ENCODE measurements around the gene SLFN13. TPM values are rescaled to one million over a fixed set of nuclear protein-coding genes. Genes with fewer than 3 reads are reported as not detected.

SLFN13 gene, protein sequence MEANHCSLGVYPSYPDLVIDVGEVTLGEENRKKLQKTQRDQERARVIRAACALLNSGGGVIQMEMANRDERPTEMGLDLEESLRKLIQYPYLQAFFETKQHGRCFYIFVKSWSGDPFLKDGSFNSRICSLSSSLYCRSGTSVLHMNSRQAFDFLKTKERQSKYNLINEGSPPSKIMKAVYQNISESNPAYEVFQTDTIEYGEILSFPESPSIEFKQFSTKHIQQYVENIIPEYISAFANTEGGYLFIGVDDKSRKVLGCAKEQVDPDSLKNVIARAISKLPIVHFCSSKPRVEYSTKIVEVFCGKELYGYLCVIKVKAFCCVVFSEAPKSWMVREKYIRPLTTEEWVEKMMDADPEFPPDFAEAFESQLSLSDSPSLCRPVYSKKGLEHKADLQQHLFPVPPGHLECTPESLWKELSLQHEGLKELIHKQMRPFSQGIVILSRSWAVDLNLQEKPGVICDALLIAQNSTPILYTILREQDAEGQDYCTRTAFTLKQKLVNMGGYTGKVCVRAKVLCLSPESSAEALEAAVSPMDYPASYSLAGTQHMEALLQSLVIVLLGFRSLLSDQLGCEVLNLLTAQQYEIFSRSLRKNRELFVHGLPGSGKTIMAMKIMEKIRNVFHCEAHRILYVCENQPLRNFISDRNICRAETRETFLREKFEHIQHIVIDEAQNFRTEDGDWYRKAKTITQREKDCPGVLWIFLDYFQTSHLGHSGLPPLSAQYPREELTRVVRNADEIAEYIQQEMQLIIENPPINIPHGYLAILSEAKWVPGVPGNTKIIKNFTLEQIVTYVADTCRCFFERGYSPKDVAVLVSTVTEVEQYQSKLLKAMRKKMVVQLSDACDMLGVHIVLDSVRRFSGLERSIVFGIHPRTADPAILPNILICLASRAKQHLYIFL
- 2.6 to 4.4 TPM (median 3.7 TPM) in 5 replicates for total RNA-seq (2022; extraction: Qiagen RNA extraction; ENCODE audit: low read depth)

DNA sequence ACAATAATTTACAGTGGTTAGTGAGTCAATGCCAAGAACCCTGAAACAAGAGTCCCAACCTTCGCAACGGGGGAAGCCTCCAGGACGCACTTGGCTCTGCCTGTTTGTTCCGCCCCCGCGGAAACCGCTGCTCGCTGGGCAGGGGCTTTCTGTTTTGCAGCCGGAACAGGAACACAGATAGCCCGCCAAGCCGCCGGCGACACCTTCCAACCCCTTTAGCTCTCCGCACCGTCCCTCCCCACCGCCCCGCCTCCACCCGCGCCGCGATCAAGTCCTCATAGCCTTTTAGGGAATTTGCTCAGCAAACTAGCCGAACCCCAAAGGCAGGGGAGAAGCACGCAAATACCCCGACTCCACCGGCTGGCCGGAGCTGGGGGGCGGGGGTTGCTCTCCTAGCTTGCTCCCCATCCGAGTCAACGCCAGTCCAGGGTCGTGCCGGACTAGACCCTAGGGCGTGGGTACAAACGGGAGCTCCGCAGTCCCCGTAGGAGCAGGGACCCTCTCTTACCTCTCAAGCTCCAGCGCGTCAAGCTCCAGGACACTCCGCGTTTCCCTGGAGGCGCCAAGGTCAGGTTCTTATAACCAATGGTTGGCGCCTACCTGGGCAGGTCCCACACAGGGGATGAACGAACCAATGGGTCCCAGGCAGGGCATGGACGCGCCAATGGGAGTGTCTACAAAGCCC lies at the start of gene SLFN13:
Gene SLFN13 (minus strand): TSS at position 553 of the 685 bp plus-strand sequence. CDS start 3,086 bp downstream, outside the sequence.

DNA sequence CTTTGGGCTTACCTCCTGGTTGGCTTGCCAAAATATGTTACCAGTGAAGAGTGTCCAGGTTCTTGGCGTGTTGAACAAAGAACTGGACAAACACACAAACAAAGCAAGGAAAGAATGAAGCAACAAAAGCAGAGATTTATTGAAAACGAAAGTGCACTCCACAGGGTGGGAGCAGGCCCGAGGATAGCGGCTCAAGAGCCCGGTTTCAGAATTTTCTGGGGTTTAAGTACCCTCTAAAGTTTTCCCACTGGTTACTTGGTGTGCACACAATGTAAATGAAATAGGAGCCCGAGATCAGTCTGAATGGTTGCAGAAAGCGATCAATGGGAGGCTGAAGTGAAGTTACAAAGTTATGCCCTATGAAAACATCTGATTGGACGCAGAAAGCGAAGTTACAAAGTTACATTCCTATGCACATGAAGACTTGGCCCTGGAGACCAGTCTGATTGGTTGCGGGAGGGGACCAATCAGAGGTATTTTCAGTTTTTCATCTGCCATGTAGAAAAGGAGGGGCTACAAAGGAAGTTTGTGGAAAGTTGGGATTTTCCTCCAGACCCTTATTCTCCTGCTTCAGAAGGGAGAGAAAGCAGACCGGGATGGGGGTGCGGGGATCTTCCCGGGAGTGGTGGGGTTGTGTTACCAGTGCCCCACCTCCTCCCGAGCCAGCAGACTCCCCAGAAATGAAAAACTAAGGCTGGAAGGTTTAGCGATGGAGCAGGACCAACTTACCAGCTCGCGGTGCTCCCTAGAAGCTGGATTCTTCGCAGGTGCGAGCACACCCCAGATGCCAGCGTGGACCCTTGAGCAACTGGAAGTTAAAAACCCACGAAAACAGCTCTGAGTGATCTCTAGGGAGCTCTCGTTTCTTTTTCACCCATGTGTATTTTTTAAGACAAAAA lies 16.1 kb downstream of the SLFN13 start, which contains the start of gene SLFN12:
Gene SLFN12 (minus strand): TSS at position 325 of the 899 bp plus-strand sequence. CDS start 9,472 bp downstream, outside the sequence.

Other genes starting within 250 kb of the SLFN13 start
- gene SLFN5, start 205.7 kb downstream of the SLFN13 start, total RNA-seq (2022; extraction: Qiagen RNA extraction; ENCODE audit: low read depth): 3.5 to 4.5 TPM (median 4.0 TPM) in 5 replicates
- 4.0 to 6.7 TPM (median 6.1 TPM) in 5 replicates for gene SLFN11, start 75.1 kb downstream of the SLFN13 start, total RNA-seq (2022; extraction: Qiagen RNA extraction; ENCODE audit: low read depth)
- 0.08 TPM in 1 of 5 replicates, not detected in the others for gene SLFN12, start 16.3 kb downstream of the SLFN13 start, total RNA-seq (2022; extraction: Qiagen RNA extraction; ENCODE audit: low read depth)
- gene SLFN12L, start 88.9 kb upstream of the SLFN13 start, total RNA-seq (2022; extraction: Qiagen RNA extraction; ENCODE audit: low read depth): 0.09 TPM in 1 of 5 replicates, not detected in the others
- not detected in 5 replicates for gene SLFN14, start 112.1 kb upstream of the SLFN13 start, total RNA-seq (2022; extraction: Qiagen RNA extraction; ENCODE audit: low read depth)
- 6.6 to 9.2 TPM (median 7.5 TPM) in 5 replicates for gene PEX12, start 129.8 kb upstream of the SLFN13 start, total RNA-seq (2022; extraction: Qiagen RNA extraction; ENCODE audit: low read depth)
- gene AP2B1, start 138.6 kb upstream of the SLFN13 start, total RNA-seq (2022; extraction: Qiagen RNA extraction; ENCODE audit: low read depth): 119 to 148 TPM (median 137 TPM) in 5 replicates